Activated CD4-positive, alpha-beta T cell treated with anti-CD3 and anti-CD28 coated beads, Interleukin-2, amount 10 ng/mL, durations not matched to agents 7 days and 5 days (primary cell): ENCODE data around the gene GNG14. TPM values are rescaled to one million over a fixed set of nuclear protein-coding genes. Genes with fewer than 3 reads are reported as not detected.
"Not testable (repeated sequence)": the region's sequence is repeated elsewhere in the genome, so short reads cannot be mapped to it uniquely, and the experiment has no call there.

ENCODE experiments used
- CTCF ChIA-PET: fragments of 350-600 bp; sonication (Branson Sonifier 250); formaldehyde crosslinking; loops from one replicate; lab custom pipeline; 2021; ENCODE audit warnings: antibody characterized with exemption; lab: Charles Lee
- POLR2A ChIA-PET: fragments of 350-600 bp; sonication (Branson Sonifier 250); formaldehyde crosslinking; loops from one replicate; lab custom pipeline; 2021; ENCODE audit warnings: antibody characterized with exemption; lab: Charles Lee
- DNase-seq: peaks from one replicate; pipeline ENCODE4 v3.0.0-alpha.2; 2020
- H3K27ac Mint-ChIP-seq: one replicate; pipeline ENCODE4 v1.8.0; 2021; ENCODE audit warnings: mild to moderate bottlenecking, moderate library complexity, mixed read lengths
- H3K27me3 Mint-ChIP-seq: one replicate; pipeline ENCODE4 v1.8.0; 2021; ENCODE audit warnings: mixed read lengths
- H3K36me3 Mint-ChIP-seq: one replicate; pipeline ENCODE4 v1.8.0; 2021; ENCODE audit warnings: low read depth, mixed read lengths
- H3K4me1 Mint-ChIP-seq: one replicate; pipeline ENCODE4 v1.8.0; 2021; ENCODE audit warnings: mixed read lengths
- H3K4me3 Mint-ChIP-seq: one replicate; pipeline ENCODE4 v1.8.0; 2021; ENCODE audit warnings: mild to moderate bottlenecking, moderate library complexity, mixed read lengths
- H3K9me3 Mint-ChIP-seq: one replicate; pipeline ENCODE4 v1.8.0; 2021; ENCODE audit warnings: mixed read lengths
- total RNA-seq, 2 experiments: library from RNA; stranded (reverse); gene quantifications; one replicate each; pipeline ENCODE4 v1.2.3, GENCODE V29; 2021

Gene GNG14
- total RNA-seq, 2 experiments from 2014 or later = not detected

DNA sequence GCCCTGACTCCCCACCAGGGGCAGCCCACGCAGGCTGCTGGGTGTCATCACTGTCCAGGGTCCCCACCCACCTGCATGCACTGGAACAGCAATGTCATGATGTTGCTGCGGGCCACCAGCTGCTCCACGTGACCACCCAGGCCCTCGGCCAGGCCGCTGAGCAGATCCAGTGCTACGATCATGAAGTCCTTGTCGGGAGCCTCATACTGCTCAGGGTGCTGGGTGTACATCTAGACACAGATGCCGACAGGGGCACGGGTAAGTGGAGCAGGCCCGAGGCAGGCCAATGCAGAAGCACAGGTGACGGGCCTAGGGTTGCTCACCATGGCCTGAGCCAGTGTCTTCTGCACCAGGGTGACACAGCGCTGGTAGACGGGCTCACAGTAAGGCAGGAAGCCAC lies 17.4 kb downstream of the GNG14 start:
- no peak overlapping the region for H3K4me3 Mint-ChIP-seq
- no peaks in the 10 kb centered on the region for H3K27me3 Mint-ChIP-seq
- no peaks in the 10 kb centered on the region for H3K9me3 Mint-ChIP-seq
- H3K27ac Mint-ChIP-seq = no peak overlapping the region
- POLR2A ChIA-PET = no interaction called here
- no peak for DNase-seq
- H3K36me3 Mint-ChIP-seq = peaks cover 40% of the 10 kb centered on the region
- H3K4me1 Mint-ChIP-seq = no peaks in the 10 kb centered on the region
- CTCF ChIA-PET = interaction anchor here (1.6 kb wide), 1 partner anchor 8 kb away, joined by 3 read pairs; the partner anchor contains the start of gene FBXW9

DNA sequence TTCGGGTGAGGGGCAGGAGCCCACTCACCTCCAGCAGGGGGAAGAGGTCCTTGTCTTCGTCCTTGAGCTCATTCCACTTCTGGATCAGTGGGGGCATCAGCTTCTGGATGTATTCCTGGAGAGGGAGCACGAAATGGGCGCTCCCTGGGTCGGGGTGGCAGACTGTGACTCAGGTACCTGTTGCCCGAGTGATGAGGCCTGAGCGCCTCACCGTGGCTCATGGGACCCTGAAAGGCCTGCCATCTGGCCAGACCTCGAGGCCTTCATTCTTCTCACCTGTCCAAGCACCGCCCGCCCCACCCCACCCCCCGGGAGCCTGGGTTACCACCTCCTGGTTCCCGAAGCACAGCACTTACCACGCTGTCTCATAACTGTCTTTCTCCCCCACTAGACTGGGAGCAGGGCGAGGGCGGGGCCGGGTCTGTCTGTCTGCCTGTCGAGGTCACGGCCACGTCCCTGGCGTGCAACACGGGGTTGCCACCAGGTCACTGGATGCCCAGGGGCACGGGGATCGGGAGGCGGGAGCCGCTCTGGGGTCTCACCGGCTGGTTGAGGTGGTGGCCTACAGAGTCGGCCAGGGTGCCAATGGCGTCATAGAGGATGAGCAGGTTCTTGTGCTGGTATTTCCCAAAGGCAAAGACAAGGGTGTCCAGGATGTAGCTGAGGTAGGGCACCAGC lies 18.0 kb downstream of the GNG14 start:
- Mint-ChIP-seq H3K9me3 (no peaks in the 10 kb centered on the region), H3K4me3 (no peak overlapping the region), H3K4me1 (no peaks in the 10 kb centered on the region), H3K27ac (no peak overlapping the region), H3K36me3 (peaks cover 46% of the 10 kb centered on the region), H3K27me3 (no peaks in the 10 kb centered on the region)
- CTCF ChIA-PET = interaction anchor here (1.6 kb wide), 1 partner anchor 9 kb away, joined by 3 read pairs; the partner anchor contains the start of gene FBXW9
- POLR2A ChIA-PET = interaction anchor here (0.5 to 0.6 kb wide), 2 partner anchors 11 to 108 kb away, joined by 3 to 4 read pairs; no protein-coding TSS in a partner anchor
- no peak for DNase-seq

- ChIA-PET POLR2A (interaction anchor here (0.6 kb wide), 1 partner anchor 11 kb away, joined by 3 read pairs; no protein-coding TSS in a partner anchor), CTCF (interaction anchor here (1.6 kb wide), 1 partner anchor 9 kb away, joined by 3 read pairs; the partner anchor contains the start of gene FBXW9)
- no peaks in the 10 kb centered on the region for H3K27me3 Mint-ChIP-seq
- H3K4me1 Mint-ChIP-seq = no peaks in the 10 kb centered on the region
- H3K4me3 Mint-ChIP-seq = no peak overlapping the region
- H3K9me3 Mint-ChIP-seq = no peaks in the 10 kb centered on the region
- H3K36me3 Mint-ChIP-seq = peaks cover 46% of the 10 kb centered on the region
- no peak overlapping the region for H3K27ac Mint-ChIP-seq
- no peak for DNase-seq
Measured at GRCh38 chr19:12706332-12706718, 18.5 kb downstream of the GNG14 start.

DNA sequence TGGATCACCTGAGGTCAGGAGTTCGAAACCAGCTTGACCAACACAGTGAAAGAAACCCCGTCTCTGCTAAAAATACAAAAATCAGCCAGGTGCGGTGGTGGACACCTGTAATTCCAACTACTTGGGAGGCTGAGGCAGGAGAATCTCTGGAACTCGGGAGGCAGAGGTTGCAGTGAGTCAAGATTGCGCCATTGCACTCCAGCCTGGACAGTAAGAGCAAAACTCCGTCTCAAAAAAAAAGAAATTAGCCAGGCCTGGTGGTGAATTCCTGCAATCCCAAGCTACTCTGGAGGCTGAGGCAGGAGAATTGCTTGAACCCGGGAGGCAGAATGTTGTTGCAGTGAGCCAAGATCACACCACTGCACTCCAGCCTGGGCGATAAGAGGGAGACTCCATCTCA lies 20.8 kb downstream of the GNG14 start:
- ChIA-PET POLR2A (no interaction called here), CTCF (interaction anchor here (0.6 to 1.0 kb wide), 5 partner anchors 14 to 550 kb away, joined by 3 to 5 read pairs (median 4); no protein-coding TSS in a partner anchor)
- no peak overlapping the region for H3K4me3 Mint-ChIP-seq
- H3K4me1 Mint-ChIP-seq = no peaks in the 10 kb centered on the region
- no peaks in the 10 kb centered on the region for H3K9me3 Mint-ChIP-seq
- no peaks in the 10 kb centered on the region for H3K27me3 Mint-ChIP-seq
- DNase-seq = no peak
- H3K36me3 Mint-ChIP-seq = peaks cover 48% of the 10 kb centered on the region
- H3K27ac Mint-ChIP-seq = no peak overlapping the region

GRCh38 chr19:12711187-12711586 lies 23.4 kb downstream of the GNG14 start:
- Mint-ChIP-seq H3K4me1 (no peaks in the 10 kb centered on the region), H3K36me3 (peaks cover 50% of the 10 kb centered on the region), H3K9me3 (no peaks in the 10 kb centered on the region), H3K4me3 (no peak overlapping the region), H3K27me3 (no peaks in the 10 kb centered on the region), H3K27ac (no peak overlapping the region)
- ChIA-PET CTCF (no interaction called here), POLR2A (no interaction called here)
- no peak for DNase-seq

DNA sequence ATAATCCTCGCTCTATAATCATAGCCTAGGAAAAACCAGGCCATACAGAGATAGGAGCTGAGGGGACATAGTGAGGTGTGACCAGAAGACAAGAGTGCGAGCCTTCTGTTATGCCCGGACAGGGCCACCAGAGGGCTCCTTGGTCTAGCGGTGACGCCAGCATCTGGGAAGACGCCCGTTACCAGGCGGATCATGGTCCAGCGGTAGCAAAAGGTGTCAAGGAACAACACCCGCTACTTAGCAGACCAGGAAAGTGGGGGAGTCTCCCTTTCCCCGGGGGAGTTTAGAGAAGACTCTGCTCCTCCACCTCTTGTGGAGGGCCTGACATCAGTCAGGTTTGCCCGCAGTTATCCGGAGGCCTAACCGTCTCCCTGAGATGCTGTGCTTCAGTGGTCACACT lies 24.3 kb downstream of the GNG14 start:
- H3K4me1 Mint-ChIP-seq, H3K4me3 Mint-ChIP-seq, DNase-seq, H3K27me3 Mint-ChIP-seq, H3K27ac Mint-ChIP-seq, POLR2A ChIA-PET, CTCF ChIA-PET, H3K9me3 Mint-ChIP-seq: not testable (repeated sequence)
- H3K36me3 Mint-ChIP-seq = peaks cover 46% of the 10 kb centered on the region

DNA sequence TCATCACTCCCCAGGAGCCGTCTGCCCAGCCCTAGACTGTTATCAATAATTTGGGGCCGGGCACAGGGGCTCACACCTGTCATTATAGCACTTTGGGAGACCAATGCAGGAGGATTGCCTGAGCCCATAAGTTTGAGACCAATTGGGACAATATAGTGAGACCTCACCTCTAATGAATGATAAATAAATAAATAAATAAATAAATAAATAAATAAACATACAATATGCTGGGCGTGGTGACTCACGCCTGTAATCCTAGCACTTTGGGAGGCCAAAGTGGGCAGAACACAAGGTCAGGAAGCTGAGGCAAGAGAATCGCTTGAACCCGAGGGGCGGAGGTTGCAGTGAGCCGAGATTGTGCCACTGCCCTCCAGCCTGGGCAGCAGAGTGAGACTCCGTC lies 25.5 kb downstream of the GNG14 start:
- H3K4me1 Mint-ChIP-seq, H3K27me3 Mint-ChIP-seq, H3K9me3 Mint-ChIP-seq, H3K4me3 Mint-ChIP-seq, POLR2A ChIA-PET, DNase-seq, H3K27ac Mint-ChIP-seq: not testable (repeated sequence)
- H3K36me3 Mint-ChIP-seq = peaks cover 47% of the 10 kb centered on the region
- CTCF ChIA-PET = interaction anchor here (1.0 to 1.4 kb wide), 2 partner anchors 9 to 45 kb away, joined by 3 read pairs; no protein-coding TSS in a partner anchor

GRCh38 chr19:12715102-12715501 lies 27.3 kb downstream of the GNG14 start:
- ChIA-PET POLR2A (no interaction called here), CTCF (interaction anchor here (1.9 kb wide), 1 partner anchor 19 kb away, joined by 6 read pairs; no protein-coding TSS in a partner anchor)
- Mint-ChIP-seq H3K4me1 (peaks cover 13% of the 10 kb centered on the region), H3K36me3 (peaks cover 52% of the 10 kb centered on the region), H3K4me3 (no peak overlapping the region), H3K9me3 (no peaks in the 10 kb centered on the region), H3K27me3 (no peaks in the 10 kb centered on the region), H3K27ac (no peak overlapping the region)
- no peak for DNase-seq

- no peaks in the 10 kb centered on the region for H3K9me3 Mint-ChIP-seq
- no peak overlapping the region for H3K4me3 Mint-ChIP-seq
- CTCF ChIA-PET = interaction anchor here (1.9 kb wide), 1 partner anchor 18 kb away, joined by 6 read pairs; no protein-coding TSS in a partner anchor
- H3K4me1 Mint-ChIP-seq = peaks cover 19% of the 10 kb centered on the region
- peaks cover 49% of the 10 kb centered on the region for H3K36me3 Mint-ChIP-seq
- POLR2A ChIA-PET = no interaction called here
- no peaks in the 10 kb centered on the region for H3K27me3 Mint-ChIP-seq
- H3K27ac Mint-ChIP-seq = no peak overlapping the region
- DNase-seq = no peak
Measured at GRCh38 chr19:12715929-12716328, 28.1 kb downstream of the GNG14 start.

GRCh38 chr19:12720296-12720695 lies 32.5 kb downstream of the GNG14 start:
- peak overlapping the region; percentile 87 for H3K27ac Mint-ChIP-seq
- H3K4me3 Mint-ChIP-seq = peak overlapping the region; percentile 79
- H3K36me3 Mint-ChIP-seq = peaks cover 32% of the 10 kb centered on the region
- H3K27me3 Mint-ChIP-seq = no peaks in the 10 kb centered on the region
- ChIA-PET CTCF (interaction anchor here (0.5 to 2.1 kb wide), 2 partner anchors 13 to 1117 kb away, joined by 3 to 6 read pairs; no protein-coding TSS in a partner anchor), POLR2A (no interaction called here)
- H3K4me1 Mint-ChIP-seq = peaks cover 39% of the 10 kb centered on the region
- H3K9me3 Mint-ChIP-seq = no peaks in the 10 kb centered on the region
- no peak for DNase-seq

- DNase-seq = peak; percentile 45
- H3K4me3 Mint-ChIP-seq = peak overlapping the region; percentile 95
- H3K4me1 Mint-ChIP-seq = peaks cover 39% of the 10 kb centered on the region
Measured at GRCh38 chr19:12720851-12721655, 33.3 kb downstream of the GNG14 start.

GRCh38 chr19:12721656-12722565 lies 34.1 kb downstream of the GNG14 start:
- POLR2A ChIA-PET = interaction anchor here (1.1 to 1.6 kb wide), 2 partner anchors 12 to 70 kb away, joined by 4 to 8 read pairs; partner anchors contain the start of genes JUNB and TRIR
- H3K4me3 Mint-ChIP-seq = peak overlapping the region; percentile 95
- H3K27ac Mint-ChIP-seq = peak overlapping the region; percentile 95

More at GRCh38 chr19:12720851-12721655, 33.3 kb downstream of the GNG14 start:
- peak overlapping the region; percentile 95 for H3K27ac Mint-ChIP-seq
- ChIA-PET CTCF (interaction anchor here (0.5 to 2.1 kb wide), 3 partner anchors 10 to 170 kb away, joined by 3 to 6 read pairs (median 3); partner anchors contain the start of gene GCDH), POLR2A (no interaction called here)
- H3K9me3 Mint-ChIP-seq = no peaks in the 10 kb centered on the region
- H3K27me3 Mint-ChIP-seq = no peaks in the 10 kb centered on the region
- peaks cover 28% of the 10 kb centered on the region for H3K36me3 Mint-ChIP-seq

More at GRCh38 chr19:12721656-12722565, 34.1 kb downstream of the GNG14 start:
- DNase-seq = peak; percentile 55
- Mint-ChIP-seq H3K27me3 (no peaks in the 10 kb centered on the region), H3K9me3 (no peaks in the 10 kb centered on the region), H3K36me3 (peaks cover 26% of the 10 kb centered on the region), H3K4me1 (peaks cover 38% of the 10 kb centered on the region)
- CTCF ChIA-PET = interaction anchor here (0.5 to 2.1 kb wide), 8 partner anchors 8 to 169 kb away, joined by 3 to 6 read pairs (median 3); partner anchors contain the start of gene GCDH
